Fibroblast of mammary gland (primary cell): Measurements from ENCODE around the gene NCOR1.
"Not testable (repeated sequence)": the region's sequence is repeated elsewhere in the genome, so short reads cannot be mapped to it uniquely, and the experiment has no call there.

Experiments used
- DNase-seq: peaks from one replicate; pipeline ENCODE4 v3.0.0-alpha.2; 2010; ENCODE audit warnings: low read depth
- H3K4me3 ChIP-seq: 2 replicates; pipeline ENCODE4 v1.5.1; 2011; ENCODE audit warnings: low read depth, mild to moderate bottlenecking, low read length, moderate library complexity; ENCODE audit not compliant: control insufficient read depth
- CTCF ChIP-seq: conservative IDR thresholded peaks from 2 replicates; pipeline ENCODE4 v1.5.1; 2011; ENCODE audit warnings: low read depth, low read length, inconsistent platforms; ENCODE audit not compliant: control insufficient read depth, insufficient read depth

The NCOR1 gene

GRCh38 chr17:16199093-16199492, 16.2 kb downstream of the NCOR1 start:
- no peak for DNase-seq
- no peak overlapping the region for H3K4me3 ChIP-seq
- no peak for TF ChIP-seq CTCF

- TF ChIP-seq CTCF = no peak
- no peak overlapping the region for H3K4me3 ChIP-seq
- no peak for DNase-seq
These were observed 18.1 kb downstream of the NCOR1 start for GRCh38 chr17:16197276-16197675.

- not testable (repeated sequence) for H3K4me3 ChIP-seq, DNase-seq
These were observed 21.0 kb downstream of the NCOR1 start for GRCh38 chr17:16194307-16194835.

DNA sequence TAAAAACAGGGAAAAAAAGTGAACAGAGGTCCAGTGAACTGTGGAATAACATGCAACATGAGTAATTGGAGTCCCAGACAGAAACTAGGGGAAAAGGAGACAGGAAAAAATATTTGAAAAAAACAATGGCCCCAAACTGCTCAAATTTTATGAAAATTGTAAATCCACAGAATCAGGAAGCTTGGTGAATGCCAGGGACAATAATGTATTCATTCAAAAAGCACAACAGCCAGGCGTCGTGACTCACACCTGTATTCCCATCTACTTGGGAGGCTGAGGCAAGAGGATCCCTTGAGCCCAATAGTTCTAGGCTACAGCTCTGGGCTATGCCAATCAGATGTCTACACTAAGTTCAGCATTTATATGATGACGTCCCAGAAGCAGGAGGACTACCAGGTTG, 23.7 kb downstream of the NCOR1 start:
- no peak for TF ChIP-seq CTCF

DNA sequence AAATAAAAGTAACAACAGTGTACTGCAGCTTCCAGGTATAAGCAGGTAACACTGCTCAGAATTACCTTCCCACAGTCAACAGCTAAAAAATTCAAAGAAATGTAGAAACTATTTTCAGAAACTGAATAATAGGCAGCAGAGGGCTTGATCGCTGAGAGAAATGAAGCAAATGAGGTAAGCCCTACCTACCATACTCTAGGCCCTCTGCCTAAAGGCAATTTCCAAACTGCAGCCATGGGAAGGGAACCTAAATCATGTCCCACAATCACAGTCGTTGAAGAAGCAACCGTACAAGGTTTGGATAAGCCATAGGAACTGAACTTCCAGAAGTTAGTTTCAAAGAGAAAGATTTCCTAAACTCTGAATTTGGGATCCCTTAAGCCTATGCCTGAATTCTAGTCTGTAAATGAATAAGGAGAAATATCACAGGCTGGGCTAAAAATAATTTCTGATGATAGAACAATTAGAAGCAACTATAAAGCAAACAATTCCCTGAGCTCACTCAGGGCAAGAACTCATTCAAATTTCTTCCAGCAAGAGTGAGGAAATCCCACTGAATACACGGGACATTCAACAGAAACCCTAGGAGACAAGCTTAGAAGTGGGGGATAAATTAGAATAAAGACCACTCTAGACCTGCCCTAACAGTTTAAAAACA, 24.5 kb downstream of the NCOR1 start:
- no peak for DNase-seq
- no peak for TF ChIP-seq CTCF
- no peak overlapping the region for H3K4me3 ChIP-seq

More for the DNA sequence above, 23.7 kb downstream of the NCOR1 start:
- DNase-seq = peak; percentile 33
- no peak overlapping the region for H3K4me3 ChIP-seq

GRCh38 chr17:16189791-16190348, 25.5 kb downstream of the NCOR1 start:
- no peak for DNase-seq
- no peak overlapping the region for H3K4me3 ChIP-seq
- TF ChIP-seq CTCF = no peak

- no peak for TF ChIP-seq CTCF
- no peak for DNase-seq
- H3K4me3 ChIP-seq = no peak overlapping the region
These were observed 27.7 kb downstream of the NCOR1 start for GRCh38 chr17:16187642-16188041.
